Liver (tissue), 9 donors: Measurements from ENCODE around the gene FYB1. TPM values are rescaled to one million over a fixed set of nuclear protein-coding genes. Genes with fewer than 3 reads are reported as not detected.

ENCODE experiments used
- DNase-seq: peaks from one replicate; pipeline ENCODE4 v3.0.0-alpha.2; 2017; ENCODE audit warnings: low spot score
- H3K27ac ChIP-seq, 2 donors: one replicate each; pipeline ENCODE4 v1.7.0; 2013; ENCODE audit warnings: inconsistent platforms in 2 of 2, low read length in 2 of 2, control low read depth in 1 of 2, low read depth in 1 of 2, mild to moderate bottlenecking in 1 of 2
- H3K27me3 ChIP-seq, 4 donors: one replicate each; pipeline versions ENCODE4 v1.6.1 to v1.7.0; 2013; ENCODE audit warnings: low read length in 3 of 4, inconsistent platforms in 1 of 4, mild to moderate bottlenecking in 1 of 4, moderate library complexity in 1 of 4; ENCODE audit not compliant: control insufficient read depth in 4 of 4, insufficient read depth in 4 of 4
- H3K36me3 ChIP-seq, 4 donors: one replicate each; pipeline versions ENCODE4 v1.6.1 to v1.7.0; 2013; ENCODE audit warnings: low read length in 3 of 4, mild to moderate bottlenecking in 3 of 4, low read depth in 1 of 4, moderate library complexity in 1 of 4; ENCODE audit not compliant: control insufficient read depth in 4 of 4, insufficient read depth in 3 of 4
- H3K4me1 ChIP-seq, 4 donors: one replicate each; pipeline versions ENCODE4 v1.6.1 to v1.7.0; 2013; ENCODE audit warnings: low read length in 3 of 4, mild to moderate bottlenecking in 3 of 4, moderate library complexity in 1 of 4; ENCODE audit not compliant: control insufficient read depth in 4 of 4, insufficient read depth in 4 of 4
- H3K4me3 ChIP-seq, 3 donors: one replicate each; pipeline versions ENCODE4 v1.6.1 to v1.7.0; 2013; ENCODE audit warnings: low read length in 3 of 3, control low read depth in 1 of 3, low read depth in 1 of 3, mild to moderate bottlenecking in 1 of 3
- H3K9ac ChIP-seq, 2 donors: one replicate each; pipeline ENCODE4 v1.7.0; 2013; ENCODE audit warnings: low read length in 2 of 2, mild to moderate bottlenecking in 2 of 2, moderate library complexity in 2 of 2, control low read depth in 1 of 2, low read depth in 1 of 2
- H3K9me3 ChIP-seq, 4 donors: one replicate each; pipeline versions ENCODE4 v1.6.1 to v1.7.0; 2013; ENCODE audit warnings: low read length in 3 of 4; ENCODE audit not compliant: control insufficient read depth in 4 of 4
- ATF3 ChIP-seq: IDR thresholded peaks from 2 replicates; pipeline ENCODE4 v1.6.1; 2016; ENCODE audit warnings: antibody characterized with exemption
- CTCF ChIP-seq: fragments of 150-350 bp; IDR thresholded peaks from 2 replicates; pipeline ENCODE4 v1.5.1; 2017; ENCODE audit warnings: improper control_type of control experiment, low read depth, low read length; ENCODE audit not compliant: missing input control
- EGR1 ChIP-seq, 2 donors: IDR thresholded peaks; 2 replicates each; pipeline ENCODE4 v1.6.1; 2016 to 2018; ENCODE audit warnings: antibody characterized with exemption in 2 of 2, low read depth in 2 of 2
- GABPA ChIP-seq, 2 donors: IDR thresholded peaks in 1 of 2; conservative IDR thresholded peaks in 1 of 2; 2 replicates each; pipeline ENCODE4 v1.6.1; 2016; ENCODE audit warnings: antibody characterized with exemption in 2 of 2, mild to moderate bottlenecking in 1 of 2, moderate library complexity in 1 of 2
- HNF4A ChIP-seq, 2 donors: conservative IDR thresholded peaks; 2 replicates each; pipeline ENCODE4 v1.6.1; 2016; ENCODE audit warnings: antibody characterized with exemption in 2 of 2, mild to moderate bottlenecking in 2 of 2
- JUND ChIP-seq, 2 donors: IDR thresholded peaks; 2 replicates each; pipeline ENCODE4 v1.6.1; 2016; ENCODE audit warnings: antibody characterized with exemption in 2 of 2
- MAX ChIP-seq: IDR thresholded peaks from 2 replicates; pipeline ENCODE4 v1.6.1; 2016; ENCODE audit warnings: antibody characterized with exemption
- NR2F2 ChIP-seq: IDR thresholded peaks from 2 replicates; pipeline ENCODE4 v1.6.1; 2016; ENCODE audit warnings: antibody characterized with exemption
- RAD21 ChIP-seq, 2 donors: IDR thresholded peaks; 2 replicates each; pipeline ENCODE4 v1.6.1; 2016; ENCODE audit warnings: antibody characterized with exemption in 2 of 2, mild to moderate bottlenecking in 2 of 2
- REST ChIP-seq: IDR thresholded peaks from 2 replicates; pipeline ENCODE4 v1.6.1; 2016; ENCODE audit warnings: antibody characterized with exemption, mild to moderate bottlenecking
- TAF1 ChIP-seq: conservative IDR thresholded peaks from 2 replicates; pipeline ENCODE4 v1.6.1; 2016; ENCODE audit warnings: antibody characterized with exemption, mild to moderate bottlenecking
- YY1 ChIP-seq: IDR thresholded peaks from 2 replicates; pipeline ENCODE4 v1.6.1; 2016; ENCODE audit warnings: antibody characterized with exemption, mild to moderate bottlenecking
- ZBTB33 ChIP-seq: IDR thresholded peaks from 2 replicates; pipeline ENCODE4 v1.6.1; 2016; ENCODE audit warnings: antibody characterized with exemption
- WGBS: extraction: QIAGEN DNeasy Blood & Tissue Kit; methylation state at CpG from one replicate; pipeline ENCODE4 v1.1.7; 2013; 5-methylcytosine and 5-hydroxymethylcytosine counted together
- polyA plus RNA-seq, 2 donors: library from polyadenylated mRNA; stranded (reverse) in 1 of 2; unstranded in 1 of 2; fragments of 200-250 nt in 1 of 2; fragments of >200 nt in 1 of 2; fragmentation: Nextera tagmentation in 1 of 2; extraction: Ambion mirVana in 1 of 2; gene quantifications; one replicate each; pipeline versions ENCODE4 v1.2.1 to v1.2.3, GENCODE V29; 2013 to 2015
- total RNA-seq, 2 donors: library from RNA; depleted of rRNA; stranded (reverse); fragments of >200 nt; gene quantifications; one replicate each; pipeline ENCODE4 v1.2.3, GENCODE V29; 2014
- donor health status: healthy.
- donor health status: healthy.
- donor health status: healthy.
- donor health status: healthy.
- donor health status: healthy.

Gene FYB1
- total and polyA plus RNA-seq, 4 donors, result 2.3 to 14.6 (median 6.9) TPM

GRCh38 chr5:39151745-39152144 is 67.6 kb downstream of the FYB1 start:
- no peak overlapping the region for H3K9ac ChIP-seq
- no peaks in the 10 kb centered on the region for H3K9me3 ChIP-seq
- H3K27me3 ChIP-seq, result no peaks in the 10 kb centered on the region
- no peak for DNase-seq
- H3K4me1 ChIP-seq, result no peaks in the 10 kb centered on the region
- no peaks in the 10 kb centered on the region for H3K36me3 ChIP-seq
- H3K4me3 ChIP-seq, result no peak overlapping the region
- TF ChIP-seq JUND (IDR thresholded peaks at IDR 0.05), result no peak
- TF ChIP-seq TAF1, result no peak
- no peak overlapping the region for H3K27ac ChIP-seq
- 62% methylated on average over 2 of the region's 2 CpGs for WGBS

GRCh38 chr5:39149966-39150365 is 69.4 kb downstream of the FYB1 start:
- DNase-seq, result no peak
- no peaks in the 10 kb centered on the region for H3K4me1 ChIP-seq
- TF ChIP-seq YY1 (no peak), NR2F2 (no peak), RAD21 (IDR thresholded peaks at IDR 0.05) (no peak), EGR1 (IDR thresholded peaks at IDR 0.05; ENCODE audit: low read depth in 2 of 2) (no peak), MAX (no peak), CTCF (no peak), ZBTB33 (no peak), TAF1 (no peak), HNF4A (conservative IDR thresholded peaks at IDR 0.05) (no peak), ATF3 (no peak), REST (no peak), GABPA (IDR thresholded peaks at IDR 0.05 in 1 of 2, conservative IDR thresholded peaks at IDR 0.05 in 1 of 2) (no peak)
- no peak overlapping the region for H3K4me3 ChIP-seq
- H3K36me3 ChIP-seq, result no peaks in the 10 kb centered on the region
- H3K27me3 ChIP-seq, result no peaks in the 10 kb centered on the region
- H3K9ac ChIP-seq, result no peak overlapping the region
- no peaks in the 10 kb centered on the region for H3K9me3 ChIP-seq
- H3K27ac ChIP-seq, result no peak overlapping the region
- WGBS, result 92% methylated on average over 4 of the region's 4 CpGs
